ENCODE data around the gene PPP1R15A. TPM values are rescaled to one million over a fixed set of nuclear protein-coding genes. Genes with fewer than 3 reads are reported as not detected.

PPP1R15A gene
- total RNA-seq, 6 donors from 2014 or later: 96.2 to 194 (median 114) TPM

DNA sequence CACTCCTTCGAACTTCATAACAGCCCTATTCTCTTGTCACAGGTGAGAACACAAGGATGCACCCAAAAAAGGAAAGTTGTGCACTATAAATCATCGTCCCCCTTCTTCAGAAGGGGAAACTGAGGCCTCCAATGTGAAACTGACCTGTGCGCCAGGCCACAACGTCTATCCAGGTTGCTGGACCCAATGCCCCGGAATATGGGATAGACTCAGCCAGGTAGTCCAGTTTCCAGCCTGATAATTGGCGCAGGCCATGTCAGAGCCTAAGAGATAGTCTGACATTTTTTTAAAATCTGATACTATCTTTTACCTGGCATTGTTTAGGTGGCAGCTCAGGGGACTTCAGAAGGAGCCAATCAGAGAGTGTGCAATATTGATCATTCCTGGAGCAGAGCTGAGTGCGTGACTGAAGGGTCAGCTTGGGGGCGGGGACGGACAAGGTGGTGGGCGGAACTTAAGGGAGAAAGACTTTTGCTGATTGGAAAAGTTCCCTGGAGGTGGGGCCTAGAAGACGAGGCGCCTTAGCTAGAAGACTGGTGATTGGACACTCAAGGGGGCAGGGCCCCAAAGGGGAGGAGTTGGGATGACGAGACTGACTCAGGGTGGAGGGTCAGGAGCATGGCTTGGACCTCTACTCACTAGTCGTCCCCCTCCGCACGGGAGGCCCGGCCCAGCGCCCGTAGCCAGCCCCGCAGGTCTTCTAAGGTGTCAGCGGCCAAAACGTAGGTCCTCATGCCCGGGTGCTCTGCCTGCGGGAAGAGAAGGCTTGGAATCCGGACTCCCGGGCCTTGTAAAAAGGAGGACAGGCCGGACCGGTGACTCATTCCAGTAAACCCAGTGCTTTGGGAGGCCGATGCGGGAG lies 12.3 kb upstream of the PPP1R15A start:
- H3K4me3 ChIP-seq: peak overlapping the region in 2 of 4 donors; percentile 32 to 37
- H3K36me3 ChIP-seq: no peaks in the 10 kb centered on the region
- WGBS, 2 donors: 74 to 82% methylated on average over 30 of the region's 30 CpGs
- DNase-seq: peak; percentile 69 to 75
- peaks cover 0 to 15% (median 7%) of the 10 kb centered on the region in 4 donors for H3K4me1 ChIP-seq
- peak in 1 of 4 donors; percentile 8 for TF ChIP-seq POLR2A (IDR thresholded peaks at IDR 0.05)
- TF ChIP-seq, protein P1, sequence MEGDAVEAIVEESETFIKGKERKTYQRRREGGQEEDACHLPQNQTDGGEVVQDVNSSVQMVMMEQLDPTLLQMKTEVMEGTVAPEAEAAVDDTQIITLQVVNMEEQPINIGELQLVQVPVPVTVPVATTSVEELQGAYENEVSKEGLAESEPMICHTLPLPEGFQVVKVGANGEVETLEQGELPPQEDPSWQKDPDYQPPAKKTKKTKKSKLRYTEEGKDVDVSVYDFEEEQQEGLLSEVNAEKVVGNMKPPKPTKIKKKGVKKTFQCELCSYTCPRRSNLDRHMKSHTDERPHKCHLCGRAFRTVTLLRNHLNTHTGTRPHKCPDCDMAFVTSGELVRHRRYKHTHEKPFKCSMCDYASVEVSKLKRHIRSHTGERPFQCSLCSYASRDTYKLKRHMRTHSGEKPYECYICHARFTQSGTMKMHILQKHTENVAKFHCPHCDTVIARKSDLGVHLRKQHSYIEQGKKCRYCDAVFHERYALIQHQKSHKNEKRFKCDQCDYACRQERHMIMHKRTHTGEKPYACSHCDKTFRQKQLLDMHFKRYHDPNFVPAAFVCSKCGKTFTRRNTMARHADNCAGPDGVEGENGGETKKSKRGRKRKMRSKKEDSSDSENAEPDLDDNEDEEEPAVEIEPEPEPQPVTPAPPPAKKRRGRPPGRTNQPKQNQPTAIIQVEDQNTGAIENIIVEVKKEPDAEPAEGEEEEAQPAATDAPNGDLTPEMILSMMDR (IDR thresholded peaks at IDR 0.05): no peak
- ATAC-seq (ENCODE audit: low FRiP score in 2 of 2): peak; percentile 46 to 72
- H3K27me3 ChIP-seq: no peaks in the 10 kb centered on the region
- H3K27ac ChIP-seq: peak overlapping the region in 1 of 4 donors; percentile 49
- H3K9me3 ChIP-seq: no peaks in the 10 kb centered on the region

DNA sequence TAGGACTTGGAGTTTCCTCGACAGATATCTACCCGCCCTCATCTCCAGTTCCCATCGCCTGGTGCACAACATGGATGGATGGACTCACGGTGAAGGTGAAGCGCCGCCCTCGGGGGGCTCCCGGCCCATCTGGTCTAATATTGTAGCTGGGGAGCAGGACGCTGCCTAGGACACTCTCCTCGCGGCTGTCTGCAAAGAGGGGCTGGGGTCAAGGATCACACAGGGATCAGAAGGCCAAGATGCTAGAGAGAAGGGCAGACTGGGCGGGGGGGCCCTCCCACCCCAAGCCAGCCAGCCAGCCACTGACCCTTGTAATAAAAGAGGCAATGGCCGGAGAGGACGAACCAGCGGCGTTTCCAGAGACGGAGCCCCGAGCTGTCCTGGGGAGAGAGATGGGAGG lies 10.9 kb upstream of the PPP1R15A start:
- Histone ChIP-seq H3K9me3 (no peaks in the 10 kb centered on the region), H3K4me3 (no peak overlapping the region), H3K4me1 (peaks cover 0 to 17% (median 7%) of the 10 kb centered on the region in 4 donors), H3K36me3 (no peaks in the 10 kb centered on the region), H3K27me3 (no peaks in the 10 kb centered on the region), H3K27ac (no peak overlapping the region)
- DNase-seq: peak in 1 of 2 donors; percentile 72
- TF ChIP-seq POLR2A (IDR thresholded peaks at IDR 0.05) (no peak), POLR2AphosphoS5 (IDR thresholded peaks at IDR 0.05) (no peak), EP300 (IDR thresholded peaks at IDR 0.05) (no peak)
- TF ChIP-seq, protein P1 (IDR thresholded peaks at IDR 0.05): no peak
- 87 to 89% methylated on average over 18 of the region's 18 CpGs for WGBS, 2 donors
- no peak for ATAC-seq (ENCODE audit: low FRiP score in 2 of 2)

DNA sequence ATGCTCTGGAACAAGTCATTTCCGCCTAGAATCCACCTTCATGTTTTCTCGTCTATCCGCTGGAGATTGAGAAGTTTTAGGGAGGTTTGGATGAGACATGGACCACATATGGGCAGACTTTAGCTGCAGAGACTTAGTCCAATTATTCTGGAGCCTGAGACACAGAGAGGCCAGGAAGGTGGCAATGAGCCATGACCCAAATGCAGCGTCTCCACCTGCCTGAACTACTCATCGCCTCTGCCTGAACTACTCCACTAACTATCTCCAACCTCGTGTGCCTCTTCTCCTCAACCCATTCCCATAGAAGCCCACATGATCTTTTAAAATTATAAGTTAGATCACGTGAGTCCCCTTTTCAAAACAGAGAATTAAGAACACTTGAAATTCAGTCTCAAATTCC lies 9.4 kb upstream of the PPP1R15A start:
- 69 to 70% methylated on average over 7 of the region's 7 CpGs for WGBS, 2 donors
- Histone ChIP-seq H3K4me3 (no peak overlapping the region), H3K27me3 (no peaks in the 10 kb centered on the region), H3K4me1 (peaks cover 0 to 31% (median 14%) of the 10 kb centered on the region in 4 donors), H3K9me3 (no peaks in the 10 kb centered on the region), H3K27ac (no peak overlapping the region), H3K36me3 (no peaks in the 10 kb centered on the region)
- DNase-seq (no peak), ATAC-seq (ENCODE audit: low FRiP score in 2 of 2) (no peak)
- TF ChIP-seq POLR2A (IDR thresholded peaks at IDR 0.05): no peak
- TF ChIP-seq EP300 (IDR thresholded peaks at IDR 0.05): no peak
- TF ChIP-seq POLR2AphosphoS5 (IDR thresholded peaks at IDR 0.05): no peak
- TF ChIP-seq, protein P1 (IDR thresholded peaks at IDR 0.05): no peak

DNA sequence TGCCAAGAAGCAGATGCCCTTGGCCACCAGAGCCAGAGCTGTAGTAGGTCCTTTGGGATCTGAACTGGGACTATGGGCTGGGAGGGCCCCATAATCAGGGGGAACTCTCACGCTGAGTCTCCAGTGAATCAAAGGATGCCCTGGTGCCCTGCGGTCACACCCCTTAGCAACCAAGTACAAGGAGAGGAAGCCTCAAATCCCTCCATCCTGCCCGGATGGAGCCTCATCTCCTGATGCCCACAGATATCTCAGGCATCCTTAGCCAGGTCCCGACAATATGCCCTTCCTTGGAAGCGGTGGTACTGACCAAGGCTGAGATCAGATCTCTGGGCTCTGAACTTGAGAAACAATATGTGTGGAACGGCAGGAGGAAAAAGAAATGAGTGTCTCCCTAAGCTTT lies 5.5 kb upstream of the PPP1R15A start:
- DNase-seq (no peak), ATAC-seq (ENCODE audit: low FRiP score in 2 of 2) (no peak)
- TF ChIP-seq EP300 (IDR thresholded peaks at IDR 0.05) (no peak), POLR2AphosphoS5 (IDR thresholded peaks at IDR 0.05) (no peak), POLR2A (IDR thresholded peaks at IDR 0.05) (no peak)
- TF ChIP-seq, protein P1 (IDR thresholded peaks at IDR 0.05): no peak
- no peak overlapping the region for H3K4me3 ChIP-seq
- no peaks in the 10 kb centered on the region for H3K9me3 ChIP-seq
- H3K27me3 ChIP-seq: no peaks in the 10 kb centered on the region
- no peaks in the 10 kb centered on the region for H3K36me3 ChIP-seq
- WGBS, 2 donors: 71 to 74% methylated on average over 6 of the region's 6 CpGs
- H3K4me1 ChIP-seq: peaks cover 0 to 28% (median 16%) of the 10 kb centered on the region in 4 donors
- no peak overlapping the region for H3K27ac ChIP-seq

All from upper lobe of left lung (tissue), 6 donors.